ENCODE data around the gene MPV17. TPM values are rescaled to one million over a fixed set of nuclear protein-coding genes. Genes with fewer than 3 reads are reported as not detected.

Gene MPV17
- total and polyA plus RNA-seq, 2 donors (not counting 1 experiment from before 2014, with no cell fraction given), result 103 to 137 TPM

DNA sequence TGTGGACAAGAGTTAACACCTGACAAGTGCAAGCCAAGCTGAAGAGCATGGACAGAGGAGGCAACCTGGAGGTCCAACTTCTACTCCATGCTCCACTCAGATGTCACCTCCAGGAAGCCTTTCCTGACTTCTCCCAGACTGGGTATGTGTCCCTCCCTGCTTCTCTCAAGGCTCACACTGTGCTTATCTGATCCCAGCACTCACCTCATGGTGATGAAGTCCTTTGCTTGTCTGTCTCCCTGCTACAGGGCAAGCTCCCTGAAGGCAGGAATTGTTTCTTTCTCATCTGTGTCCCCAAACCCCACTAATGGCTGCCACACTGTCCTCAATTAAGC, 57.4 kb downstream of the MPV17 start:
- H3K4me2 ChIP-seq (replicated peaks; ENCODE audit: low read depth, low read length, poor library complexity, severe bottlenecking), result peak overlapping the region; percentile 99
- H2AFZ ChIP-seq (ENCODE audit: insufficient read depth, low read depth, low read length, poor library complexity, severe bottlenecking), result peak overlapping the region; percentile 91
- peak overlapping the region; percentile 74 for H3K9ac ChIP-seq (ENCODE audit: low read length)
- POLR2A ChIA-PET, result interaction anchor here (0.7 kb wide), 1 partner anchor 14 kb away, joined by 5 read pairs; no protein-coding TSS in a partner anchor
- no peaks in the 10 kb centered on the region for H4K20me1 ChIP-seq (ENCODE audit: control insufficient read depth, insufficient read depth, low read length, poor library complexity, severe bottlenecking)
- H3K9me3 ChIP-seq (ENCODE audit: control extremely low read depth in 1 of 3, control insufficient read depth in 2 of 3, insufficient read depth in 1 of 3, low read length in 2 of 3), result peaks cover 0 to 4% (median 0%) of the 10 kb centered on the region in 3 donors
- H3K4me3 ChIP-seq (ENCODE audit: control extremely low read depth in 1 of 5, extremely low read depth in 1 of 5, insufficient read depth in 1 of 5, low read depth in 2 of 5, low read length in 4 of 5), result peak overlapping the region in 2 of 5 experiments; percentile 65 to 68
- no peaks in the 10 kb centered on the region for H3K9me3 Mint-ChIP-seq (ENCODE audit: insufficient read depth)
- DNase-seq, result no peak
- H3K27ac ChIP-seq (ENCODE audit: low read length in 2 of 2), result no peak overlapping the region
- CTCF ChIA-PET, result interaction anchor here (0.7 to 6.0 kb wide), 11 partner anchors 8 to 304 kb away, joined by 3 to 50 read pairs (median 3); partner anchors contain the start of gene TRIM54
- no peak overlapping the region for H3K27ac Mint-ChIP-seq
- no peak for TF ChIP-seq EZH2 (IDR thresholded peaks at IDR 0.05; ENCODE audit: borderline replicate concordance, insufficient read depth, low read depth, low read length, poor library complexity, severe bottlenecking)
- TF ChIP-seq, protein P1, sequence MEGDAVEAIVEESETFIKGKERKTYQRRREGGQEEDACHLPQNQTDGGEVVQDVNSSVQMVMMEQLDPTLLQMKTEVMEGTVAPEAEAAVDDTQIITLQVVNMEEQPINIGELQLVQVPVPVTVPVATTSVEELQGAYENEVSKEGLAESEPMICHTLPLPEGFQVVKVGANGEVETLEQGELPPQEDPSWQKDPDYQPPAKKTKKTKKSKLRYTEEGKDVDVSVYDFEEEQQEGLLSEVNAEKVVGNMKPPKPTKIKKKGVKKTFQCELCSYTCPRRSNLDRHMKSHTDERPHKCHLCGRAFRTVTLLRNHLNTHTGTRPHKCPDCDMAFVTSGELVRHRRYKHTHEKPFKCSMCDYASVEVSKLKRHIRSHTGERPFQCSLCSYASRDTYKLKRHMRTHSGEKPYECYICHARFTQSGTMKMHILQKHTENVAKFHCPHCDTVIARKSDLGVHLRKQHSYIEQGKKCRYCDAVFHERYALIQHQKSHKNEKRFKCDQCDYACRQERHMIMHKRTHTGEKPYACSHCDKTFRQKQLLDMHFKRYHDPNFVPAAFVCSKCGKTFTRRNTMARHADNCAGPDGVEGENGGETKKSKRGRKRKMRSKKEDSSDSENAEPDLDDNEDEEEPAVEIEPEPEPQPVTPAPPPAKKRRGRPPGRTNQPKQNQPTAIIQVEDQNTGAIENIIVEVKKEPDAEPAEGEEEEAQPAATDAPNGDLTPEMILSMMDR (IDR thresholded peaks at IDR 0.05), result no peak
- H3K27me3 Mint-ChIP-seq, result peaks cover 45% of the 10 kb centered on the region
- no peak for ATAC-seq (ENCODE audit: low read depth)
- H3K36me3 ChIP-seq (replicated peaks in 1 of 2; ENCODE audit: control extremely low read depth in 1 of 2, control insufficient read depth in 1 of 2, extremely low read depth in 1 of 2, insufficient read depth in 2 of 2, low read length in 1 of 2), result no peaks in the 10 kb centered on the region
- peaks cover 0 to 64% (median 30%) of the 10 kb centered on the region in 4 experiments for H3K27me3 ChIP-seq (replicated peaks in 1 of 4; ENCODE audit: control extremely low read depth in 1 of 4, control insufficient read depth in 3 of 4, insufficient read depth in 4 of 4, low read length in 3 of 4)
- H3K79me2 ChIP-seq (ENCODE audit: control insufficient read depth, insufficient read depth, low read length), result no peaks in the 10 kb centered on the region
- no peak overlapping the region for H3K4me3 Mint-ChIP-seq
- intact Hi-C loops (cut with micrococcal nuclease), result loop anchor here (1.0 kb wide), 1 partner anchor 15 kb away; no protein-coding TSS in a partner anchor
- H3K4me1 Mint-ChIP-seq, result peaks cover 35% of the 10 kb centered on the region
- peaks cover 35 to 38% of the 10 kb centered on the region in 2 donors for H3K4me1 ChIP-seq (ENCODE audit: control insufficient read depth in 2 of 2, insufficient read depth in 2 of 2, low read length in 2 of 2)

DNA sequence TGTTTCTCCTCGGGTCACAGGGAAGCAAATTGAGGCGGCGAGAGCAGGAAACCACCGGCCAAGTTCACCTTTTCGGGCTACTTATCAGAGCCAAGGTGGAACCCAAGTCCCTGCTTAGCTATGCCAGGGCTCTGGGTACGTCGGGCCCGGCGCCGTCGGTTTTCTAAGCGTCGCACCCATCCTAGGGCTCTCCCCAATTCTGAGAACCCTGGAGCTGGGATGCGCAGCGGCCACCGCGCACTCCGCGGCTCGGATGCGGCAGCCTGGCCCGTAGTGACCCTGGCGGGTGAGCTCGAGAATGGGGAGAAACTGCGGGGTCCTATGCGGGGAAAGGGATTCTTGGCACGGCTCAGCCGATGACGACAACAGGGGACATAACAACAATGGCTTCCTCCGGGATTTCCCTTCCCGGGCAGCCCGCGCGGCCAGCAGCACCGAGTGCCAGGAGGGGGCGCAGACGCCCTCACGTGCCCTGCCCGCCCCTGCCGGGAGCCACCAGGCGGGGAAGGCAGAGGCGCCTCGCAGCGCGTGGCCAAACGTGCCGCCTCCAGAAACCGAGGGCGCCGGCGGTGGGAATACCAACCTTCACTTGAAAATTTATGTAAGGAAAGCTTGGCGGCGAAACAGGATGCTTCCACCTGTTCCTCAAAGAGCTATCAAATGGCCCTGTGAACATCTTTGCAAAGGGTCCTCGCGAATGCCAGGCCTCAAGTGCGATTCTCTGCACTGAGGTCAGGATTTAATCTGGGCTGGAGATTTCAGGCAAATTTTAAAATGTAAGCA, 58.0 kb downstream of the MPV17 start:
- H4K20me1 ChIP-seq (ENCODE audit: control insufficient read depth, insufficient read depth, low read length, poor library complexity, severe bottlenecking), result no peaks in the 10 kb centered on the region
- Mint-ChIP-seq H3K4me1 (peaks cover 35% of the 10 kb centered on the region), H3K27ac (no peak overlapping the region), H3K4me3 (peak overlapping the region; percentile 94), H3K9me3 (ENCODE audit: insufficient read depth) (no peaks in the 10 kb centered on the region), H3K27me3 (peaks cover 47% of the 10 kb centered on the region)
- peak overlapping the region in 1 of 2 donors; percentile 59 for H3K27ac ChIP-seq (ENCODE audit: low read length in 2 of 2)
- H3K36me3 ChIP-seq (replicated peaks in 1 of 2; ENCODE audit: control extremely low read depth in 1 of 2, control insufficient read depth in 1 of 2, extremely low read depth in 1 of 2, insufficient read depth in 2 of 2, low read length in 1 of 2), result no peaks in the 10 kb centered on the region
- peaks cover 0 to 69% (median 32%) of the 10 kb centered on the region in 4 experiments for H3K27me3 ChIP-seq (replicated peaks in 1 of 4; ENCODE audit: control extremely low read depth in 1 of 4, control insufficient read depth in 3 of 4, insufficient read depth in 4 of 4, low read length in 3 of 4)
- intact Hi-C loops (cut with micrococcal nuclease), result loop anchor here (1.0 to 5.0 kb wide), 2 partner anchors 15 to 37 kb away; no protein-coding TSS in a partner anchor
- H3K9me3 ChIP-seq (ENCODE audit: control extremely low read depth in 1 of 3, control insufficient read depth in 2 of 3, insufficient read depth in 1 of 3, low read length in 2 of 3), result peaks cover 0 to 4% (median 0%) of the 10 kb centered on the region in 3 donors
- H3K4me1 ChIP-seq (ENCODE audit: control insufficient read depth in 2 of 2, insufficient read depth in 2 of 2, low read length in 2 of 2), result peaks cover 35 to 38% of the 10 kb centered on the region in 2 donors
- POLR2A ChIA-PET, result interaction anchor here (0.7 to 1.1 kb wide), 2 partner anchors 14 to 15 kb away, joined by 3 to 5 read pairs; no protein-coding TSS in a partner anchor
- peak overlapping the region; percentile 74 for H3K9ac ChIP-seq (ENCODE audit: low read length)
- 5% methylated on average over 56 of the region's 56 CpGs for WGBS (ENCODE audit: insufficient coverage)
- peak; percentile 88 for DNase-seq
- peak overlapping the region; percentile 99 for H3K4me2 ChIP-seq (replicated peaks; ENCODE audit: low read depth, low read length, poor library complexity, severe bottlenecking)
- peak overlapping the region; percentile 91 for H2AFZ ChIP-seq (ENCODE audit: insufficient read depth, low read depth, low read length, poor library complexity, severe bottlenecking)
- TF ChIP-seq, protein P1 (IDR thresholded peaks at IDR 0.05), result peak; percentile 68
- no peak for TF ChIP-seq EZH2 (IDR thresholded peaks at IDR 0.05; ENCODE audit: borderline replicate concordance, insufficient read depth, low read depth, low read length, poor library complexity, severe bottlenecking)
- CTCF ChIA-PET, result interaction anchor here (0.7 to 6.0 kb wide), 10 partner anchors 9 to 303 kb away, joined by 3 to 50 read pairs (median 4); partner anchors contain the start of gene TRIM54
- H3K4me3 ChIP-seq (ENCODE audit: control extremely low read depth in 1 of 5, extremely low read depth in 1 of 5, insufficient read depth in 1 of 5, low read depth in 2 of 5, low read length in 4 of 5), result peak overlapping the region; percentile 23 to 68 (median 64)
- H3K79me2 ChIP-seq (ENCODE audit: control insufficient read depth, insufficient read depth, low read length), result no peaks in the 10 kb centered on the region
- ATAC-seq (ENCODE audit: low read depth), result peak; percentile 69

All from B cell (primary cell).